OCI-LY7 (cell line): Measurements from ENCODE around the gene KLK12. TPM values are rescaled to one million over a fixed set of nuclear protein-coding genes. Genes with fewer than 3 reads are reported as not detected.

Experiments
- BruUV-seq: library from RNA; stranded (reverse); fragments of 400-500 nt; replicated peaks from 2 replicates; lab custom pipeline; 2021; lab: Mats Ljungman, UMichigan
- CTCF ChIA-PET: fragments of 300-600 bp; sonication (Branson Sonifier 250); formaldehyde crosslinking; loops from one replicate; lab custom pipeline; 2022; ENCODE audit warnings: antibody characterized with exemption; ENCODE audit not compliant: unreplicated experiment; lab: Charles Lee
- POLR2A ChIA-PET: fragments of 300-600 bp; sonication (Branson Sonifier 250); formaldehyde crosslinking; loops from one replicate; lab custom pipeline; 2022; ENCODE audit warnings: antibody characterized with exemption; lab: Charles Lee
- DNase-seq: peaks from one replicate; pipeline ENCODE4 v3.0.0-alpha.2; 2015; ENCODE audit warnings: low spot score
- H2AFZ ChIP-seq: fragments of 200-600 bp; sonication (generic), shearing (Covaris generic); 2 replicates; pipeline ENCODE4 v1.6.1; 2014; ENCODE audit warnings: mild to moderate bottlenecking, antibody characterized with exemption, low read length, moderate library complexity
- H3K27ac ChIP-seq: fragments of 200-600 bp; sonication (generic); 2 replicates; pipeline ENCODE4 v1.5.1; 2014; ENCODE audit warnings: mixed run types, low read depth, mild to moderate bottlenecking, moderate library complexity, low read length, inconsistent platforms; ENCODE audit not compliant: poor library complexity, severe bottlenecking
- H3K36me3 ChIP-seq: fragments of 200-600 bp; sonication (generic); 2 replicates; pipeline ENCODE4 v1.6.1; 2014; ENCODE audit warnings: mild to moderate bottlenecking, antibody characterized with exemption, low read length, moderate library complexity, mixed read lengths; ENCODE audit not compliant: insufficient read depth
- H3K4me1 ChIP-seq: fragments of 200-600 bp; sonication (generic); 2 replicates; pipeline ENCODE4 v1.5.1; 2014; ENCODE audit warnings: mild to moderate bottlenecking, low read length; ENCODE audit not compliant: insufficient read depth, poor library complexity, severe bottlenecking
- H3K4me2 ChIP-seq: fragments of 200-600 bp; sonication (generic); 2 replicates; pipeline ENCODE4 v1.6.1; 2014; ENCODE audit warnings: mild to moderate bottlenecking, low read length
- H3K4me3 ChIP-seq: fragments of 200-600 bp; sonication (generic); 2 replicates; pipeline ENCODE4 v1.5.1; 2014; ENCODE audit warnings: mild to moderate bottlenecking, low read depth, low read length; ENCODE audit not compliant: poor library complexity, severe bottlenecking
- H3K79me2 ChIP-seq: fragments of 200-600 bp; sonication (generic); 2 replicates; pipeline ENCODE4 v1.6.1; 2016; ENCODE audit warnings: low read depth, mild to moderate bottlenecking, low read length, moderate library complexity, mixed read lengths; ENCODE audit not compliant: insufficient read depth
- H3K9me2 ChIP-seq: fragments of 200-600 bp; sonication (generic); 2 replicates; pipeline ENCODE4 v1.6.1; 2016; ENCODE audit warnings: mild to moderate bottlenecking, low read length, mixed read lengths; ENCODE audit not compliant: insufficient read depth
- H3K9me3 ChIP-seq: fragments of 200-600 bp; sonication (generic); 2 replicates; pipeline ENCODE4 v1.6.1; 2014; ENCODE audit warnings: mild to moderate bottlenecking, mixed run types, low read length, mixed read lengths
- H4K20me1 ChIP-seq: fragments of 200-600 bp; sonication (generic); 2 replicates; pipeline ENCODE4 v1.6.1; 2014; ENCODE audit warnings: mild to moderate bottlenecking, antibody characterized with exemption, low read length, moderate library complexity, mixed read lengths; ENCODE audit not compliant: insufficient read depth
- EZH2phosphoT487 ChIP-seq: fragments of 200-600 bp; sonication (generic); IDR thresholded peaks from 2 replicates; pipeline ENCODE4 v1.6.1; 2018; ENCODE audit warnings: low read depth, borderline replicate concordance, mild to moderate bottlenecking, mixed run types, antibody characterized with exemption, low read length, moderate library complexity, mixed read lengths
- intact Hi-C: fragments of 100-400 bp; cut with micrococcal nuclease; formaldehyde crosslinking; loops from one replicate; pipeline ENCODE4 v1.10.0; 2022; ENCODE audit not compliant: unreplicated experiment
- total RNA-seq, 2 experiments: library from RNA; depleted of rRNA in 1 of 2; stranded (reverse); fragments of >200 nt in 1 of 2; shearing (Covaris generic) in 1 of 2; gene quantifications; 2 replicates each; pipeline ENCODE4 v1.2.3, GENCODE V29; 2014 to 2022
- TF ChIP-seq, protein P1 (sequence below): fragments of 200-600 bp; sonication (generic); conservative IDR thresholded peaks from 2 replicates; pipeline ENCODE4 v1.5.1; 2014; ENCODE audit warnings: mild to moderate bottlenecking, antibody characterized with exemption, low read length, moderate library complexity, mixed read lengths

The KLK12 gene
- total RNA-seq, 2 experiments from 2014 or later: not detected

DNA sequence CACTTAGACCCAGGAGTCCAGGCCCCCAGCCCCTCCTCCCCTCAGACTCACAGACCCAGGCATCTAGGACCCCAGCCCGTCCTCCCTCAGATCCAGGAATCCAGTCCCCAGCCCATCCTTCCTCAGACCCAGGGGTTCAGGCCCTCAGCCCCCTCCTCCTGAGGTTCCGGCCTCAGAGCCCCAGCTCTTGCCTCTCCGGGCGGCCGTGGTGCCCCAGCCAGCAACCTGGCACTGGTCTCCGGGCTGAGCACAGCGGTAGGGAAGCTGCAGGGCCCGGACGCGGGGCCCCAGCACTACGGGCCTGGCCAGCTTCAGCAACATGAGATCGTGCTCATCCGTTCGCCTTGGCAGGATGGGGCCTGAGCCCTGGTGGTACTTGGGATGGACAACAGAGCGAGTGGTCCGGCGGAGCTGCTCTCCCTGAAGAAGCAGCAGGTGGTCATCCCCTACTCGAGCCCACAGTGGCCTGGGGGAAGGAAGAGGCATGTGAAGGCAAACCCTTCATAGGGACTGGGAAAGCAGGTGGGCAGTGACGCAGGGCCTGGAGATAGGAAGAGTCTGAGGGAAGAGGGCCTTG is 19.0 kb downstream of the KLK12 start:
- BruUV-seq: no TSS peak
- POLR2A ChIA-PET: no interaction called here
- Histone ChIP-seq H3K4me3 (no peak overlapping the region), H3K4me1 (no peaks in the 10 kb centered on the region), H2AFZ (no peak overlapping the region), H3K36me3 (no peaks in the 10 kb centered on the region), H3K9me3 (no peaks in the 10 kb centered on the region), H3K79me2 (no peaks in the 10 kb centered on the region), H3K27ac (no peak overlapping the region), H4K20me1 (no peaks in the 10 kb centered on the region), H3K4me2 (no peak overlapping the region), H3K9me2 (no peaks in the 10 kb centered on the region)
- CTCF ChIA-PET: no interaction called here
- no peak for TF ChIP-seq EZH2phosphoT487
- TF ChIP-seq, protein P1, sequence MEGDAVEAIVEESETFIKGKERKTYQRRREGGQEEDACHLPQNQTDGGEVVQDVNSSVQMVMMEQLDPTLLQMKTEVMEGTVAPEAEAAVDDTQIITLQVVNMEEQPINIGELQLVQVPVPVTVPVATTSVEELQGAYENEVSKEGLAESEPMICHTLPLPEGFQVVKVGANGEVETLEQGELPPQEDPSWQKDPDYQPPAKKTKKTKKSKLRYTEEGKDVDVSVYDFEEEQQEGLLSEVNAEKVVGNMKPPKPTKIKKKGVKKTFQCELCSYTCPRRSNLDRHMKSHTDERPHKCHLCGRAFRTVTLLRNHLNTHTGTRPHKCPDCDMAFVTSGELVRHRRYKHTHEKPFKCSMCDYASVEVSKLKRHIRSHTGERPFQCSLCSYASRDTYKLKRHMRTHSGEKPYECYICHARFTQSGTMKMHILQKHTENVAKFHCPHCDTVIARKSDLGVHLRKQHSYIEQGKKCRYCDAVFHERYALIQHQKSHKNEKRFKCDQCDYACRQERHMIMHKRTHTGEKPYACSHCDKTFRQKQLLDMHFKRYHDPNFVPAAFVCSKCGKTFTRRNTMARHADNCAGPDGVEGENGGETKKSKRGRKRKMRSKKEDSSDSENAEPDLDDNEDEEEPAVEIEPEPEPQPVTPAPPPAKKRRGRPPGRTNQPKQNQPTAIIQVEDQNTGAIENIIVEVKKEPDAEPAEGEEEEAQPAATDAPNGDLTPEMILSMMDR: no peak
- no peak for DNase-seq
- intact Hi-C loops: no loop called here

DNA sequence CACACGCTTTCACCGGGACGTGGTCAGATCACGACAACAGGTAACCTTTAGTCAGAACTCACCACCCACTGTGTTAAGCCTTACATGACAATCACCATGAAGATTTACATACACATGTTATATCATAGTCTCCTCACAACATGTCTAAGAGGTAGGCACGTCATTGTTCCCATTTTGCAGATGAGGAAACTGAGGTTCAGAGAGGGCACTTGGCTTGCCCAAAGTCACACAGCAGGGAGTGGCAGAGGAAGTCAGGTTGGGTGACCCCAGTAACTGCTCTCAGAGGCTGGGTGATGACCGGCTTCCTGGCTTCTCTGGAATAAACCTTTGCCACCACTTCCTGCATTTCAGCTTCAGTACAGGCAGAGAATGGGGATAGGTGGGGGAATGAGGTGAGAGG is 20.6 kb downstream of the KLK12 start:
- Histone ChIP-seq H3K4me3 (no peak overlapping the region), H3K4me2 (no peak overlapping the region), H2AFZ (no peak overlapping the region), H3K79me2 (no peaks in the 10 kb centered on the region), H4K20me1 (no peaks in the 10 kb centered on the region), H3K9me3 (no peaks in the 10 kb centered on the region), H3K9me2 (no peaks in the 10 kb centered on the region), H3K4me1 (no peaks in the 10 kb centered on the region), H3K27ac (no peak overlapping the region), H3K36me3 (no peaks in the 10 kb centered on the region)
- DNase-seq: no peak
- TF ChIP-seq, protein P1: no peak
- TF ChIP-seq EZH2phosphoT487: no peak
- intact Hi-C loops: no loop called here
- BruUV-seq: no TSS peak
- POLR2A ChIA-PET: no interaction called here
- CTCF ChIA-PET: no interaction called here

DNA sequence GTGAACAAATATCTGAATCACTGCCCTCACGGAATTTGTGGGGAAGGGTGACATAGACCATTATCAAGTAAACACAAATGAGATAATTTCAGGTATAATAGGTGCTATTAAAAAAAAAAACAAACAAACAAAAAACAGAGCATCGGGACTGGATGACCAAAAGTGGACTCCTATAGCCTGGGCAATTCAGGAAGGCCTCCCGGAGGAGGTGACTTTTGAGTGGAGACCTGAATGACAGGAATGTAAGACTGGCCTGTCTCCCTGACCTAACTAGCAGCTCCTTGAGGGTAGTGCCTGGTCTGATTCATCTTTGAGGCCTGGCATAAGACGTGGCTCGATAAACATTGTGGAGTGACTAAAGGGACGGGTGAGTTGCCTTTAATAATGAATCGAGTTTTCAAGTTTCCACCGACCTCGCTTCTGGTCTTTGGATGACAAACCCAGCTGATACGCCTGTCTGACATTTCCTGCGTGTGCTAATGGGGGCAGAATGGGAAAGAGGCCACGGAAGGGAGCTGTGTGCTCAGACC is 22.1 kb downstream of the KLK12 start:
- no peaks in the 10 kb centered on the region for H3K9me3 ChIP-seq
- ChIA-PET POLR2A (no interaction called here), CTCF (no interaction called here)
- no TSS peak for BruUV-seq
- no peaks in the 10 kb centered on the region for H4K20me1 ChIP-seq
- TF ChIP-seq, protein P1: no peak
- no peak for TF ChIP-seq EZH2phosphoT487
- intact Hi-C loops: no loop called here
- no peak overlapping the region for H3K4me3 ChIP-seq
- H3K9me2 ChIP-seq: no peaks in the 10 kb centered on the region
- no peaks in the 10 kb centered on the region for H3K4me1 ChIP-seq
- no peak overlapping the region for H3K27ac ChIP-seq
- no peak for DNase-seq
- no peak overlapping the region for H2AFZ ChIP-seq
- H3K36me3 ChIP-seq: no peaks in the 10 kb centered on the region
- H3K4me2 ChIP-seq: no peak overlapping the region
- H3K79me2 ChIP-seq: no peaks in the 10 kb centered on the region
